GM10266 (cell line): Measurements from ENCODE around the gene ZNF83.

Source experiments
- DNase-seq: peaks from one replicate; pipeline ENCODE4 v3.0.0; 2012; ENCODE audit errors: extremely low spot score
- CTCF ChIP-seq: IDR thresholded peaks from 2 replicates; pipeline ENCODE4 v1.5.1; 2012; ENCODE audit warnings: mild to moderate bottlenecking, low read depth; ENCODE audit not compliant: control insufficient read depth, insufficient read depth; ENCODE audit errors: missing control alignments

Gene ZNF83

GRCh38 chr19:52669586-52669985, 31.4 kb upstream of the ZNF83 start:
- no peak for TF ChIP-seq CTCF
- no peak for DNase-seq

- TF ChIP-seq CTCF, result no peak
- no peak for DNase-seq
Measured at GRCh38 chr19:52667972-52668371, 29.8 kb upstream of the ZNF83 start.

- no peak for DNase-seq
- no peak for TF ChIP-seq CTCF
Measured at GRCh38 chr19:52666506-52666905, 28.4 kb upstream of the ZNF83 start.

GRCh38 chr19:52665529-52665928, 27.4 kb upstream of the ZNF83 start:
- no peak for DNase-seq
- no peak for TF ChIP-seq CTCF

- no peak for TF ChIP-seq CTCF
- DNase-seq, result no peak
Measured at GRCh38 chr19:52665027-52665426, 26.9 kb upstream of the ZNF83 start.

- no peak for DNase-seq
- TF ChIP-seq CTCF, result no peak
Measured at GRCh38 chr19:52664461-52664860, 26.3 kb upstream of the ZNF83 start.

- no peak for DNase-seq
- no peak for TF ChIP-seq CTCF
Measured at GRCh38 chr19:52662631-52663030, 24.5 kb upstream of the ZNF83 start.
